Dendritic cell treated with granulocyte-macrophage colony-stimulating factor and Interleukin-4, amounts not matched to agents 40 ng/mL and 50 ng/mL, for 4 days (primary cell): ENCODE data around the gene SOSTDC1.
"Not testable (repeated sequence)": the region's sequence is repeated elsewhere in the genome, so short reads cannot be mapped to it uniquely, and the experiment has no call there.

Source experiments
- H3K27ac Mint-ChIP-seq: one replicate; pipeline ENCODE4 v1.8.0; 2022; ENCODE audit warnings: mild to moderate bottlenecking, mixed read lengths
- H3K27me3 Mint-ChIP-seq: one replicate; pipeline ENCODE4 v1.8.0; 2022; ENCODE audit warnings: mild to moderate bottlenecking, mixed read lengths
- H3K36me3 Mint-ChIP-seq: one replicate; pipeline ENCODE4 v1.8.0; 2022; ENCODE audit warnings: low read depth, mixed read lengths
- H3K4me1 Mint-ChIP-seq: one replicate; pipeline ENCODE4 v1.8.0; 2022; ENCODE audit warnings: low read depth, mixed read lengths
- H3K4me3 Mint-ChIP-seq: one replicate; pipeline ENCODE4 v1.8.0; 2022; ENCODE audit warnings: mild to moderate bottlenecking, moderate library complexity, mixed read lengths
- H3K9me3 Mint-ChIP-seq: one replicate; pipeline ENCODE4 v1.8.0; 2022; ENCODE audit warnings: mixed read lengths
- intact Hi-C: fragments of 100-400 bp; cut with micrococcal nuclease; formaldehyde crosslinking; loops from one replicate; pipeline ENCODE4 v1.15.0; 2022

The SOSTDC1 gene, protein sequence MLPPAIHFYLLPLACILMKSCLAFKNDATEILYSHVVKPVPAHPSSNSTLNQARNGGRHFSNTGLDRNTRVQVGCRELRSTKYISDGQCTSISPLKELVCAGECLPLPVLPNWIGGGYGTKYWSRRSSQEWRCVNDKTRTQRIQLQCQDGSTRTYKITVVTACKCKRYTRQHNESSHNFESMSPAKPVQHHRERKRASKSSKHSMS

DNA sequence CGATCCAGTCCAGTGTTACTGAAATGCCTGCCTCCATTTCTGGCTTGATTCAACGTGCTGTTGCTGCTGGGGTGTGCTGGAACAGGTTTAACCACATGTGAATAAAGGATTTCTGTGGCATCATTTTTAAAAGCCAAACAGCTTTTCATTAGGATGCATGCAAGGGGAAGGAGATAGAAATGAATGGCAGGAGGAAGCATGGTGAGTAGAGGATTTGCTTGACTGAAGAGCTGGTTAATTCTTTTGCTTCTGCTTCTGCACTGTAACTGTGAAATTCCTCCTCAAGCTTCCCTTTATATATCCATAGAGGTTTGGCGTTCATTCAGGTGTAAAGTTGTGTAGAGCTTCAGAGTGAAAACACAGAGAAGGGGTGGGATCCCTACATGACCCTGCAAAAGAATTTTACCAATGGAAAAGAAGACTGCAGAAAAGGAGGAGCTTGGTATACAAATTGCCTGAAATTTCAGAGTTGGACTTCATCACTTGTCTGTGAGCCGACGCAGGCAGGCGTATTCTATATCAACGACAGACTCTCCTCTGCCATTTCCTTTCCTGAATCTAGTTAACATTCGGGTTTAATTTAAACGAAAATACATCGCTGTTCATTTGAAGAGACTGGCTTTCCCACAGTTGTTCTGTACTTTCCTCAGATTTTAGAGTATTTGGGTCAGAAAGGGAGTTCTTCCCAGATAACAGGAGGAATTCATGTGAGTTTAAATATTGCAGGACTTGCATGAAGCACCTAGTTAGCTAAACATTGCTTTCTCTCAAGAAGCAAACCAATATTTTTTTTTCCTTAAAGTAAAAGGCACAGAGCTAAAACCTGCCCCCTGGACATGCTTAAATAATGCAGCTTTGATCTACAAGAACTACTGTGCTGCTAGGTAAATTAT is at the start of gene SOSTDC1:
Gene SOSTDC1, minus strand, starts transcription at position 270 of the 893 bp plus-strand sequence. Its CDS starts 70 bp downstream, at position 200.
- intact Hi-C loops = no loop called here
- no peaks in the 10 kb centered on the region for H3K9me3 Mint-ChIP-seq
- H3K4me3 Mint-ChIP-seq = no peak within 1 kb of the TSS
- no peaks in the 10 kb centered on the region for H3K36me3 Mint-ChIP-seq
- peaks cover 6% of the 10 kb centered on the region for H3K27me3 Mint-ChIP-seq
- no peak within 1 kb of the TSS for H3K27ac Mint-ChIP-seq
- no peaks in the 10 kb centered on the region for H3K4me1 Mint-ChIP-seq

DNA sequence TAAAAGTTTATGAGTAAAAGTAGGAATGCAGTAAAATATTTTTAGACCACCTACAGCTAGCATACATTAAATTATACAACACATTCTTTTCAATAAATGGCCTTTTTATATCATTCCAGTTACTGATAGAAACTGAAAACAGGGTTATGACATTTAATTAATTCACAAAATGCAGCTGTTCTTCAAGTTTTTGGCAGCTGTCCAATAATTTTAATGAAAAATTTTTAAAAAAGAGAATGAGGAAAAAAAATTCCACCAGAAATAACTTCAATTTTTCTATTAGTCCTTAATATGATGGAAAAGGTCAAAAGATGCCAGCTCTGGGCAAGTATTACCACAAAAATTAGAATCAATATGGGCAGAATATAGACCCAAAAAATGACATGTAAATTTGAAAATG is 49.2 kb upstream of the SOSTDC1 start:
- H3K27ac Mint-ChIP-seq = no peak overlapping the region
- H3K27me3 Mint-ChIP-seq = no peaks in the 10 kb centered on the region
- H3K36me3 Mint-ChIP-seq = no peaks in the 10 kb centered on the region
- no peak overlapping the region for H3K4me3 Mint-ChIP-seq
- no peaks in the 10 kb centered on the region for H3K4me1 Mint-ChIP-seq
- intact Hi-C loops = no loop called here
- no peaks in the 10 kb centered on the region for H3K9me3 Mint-ChIP-seq

DNA sequence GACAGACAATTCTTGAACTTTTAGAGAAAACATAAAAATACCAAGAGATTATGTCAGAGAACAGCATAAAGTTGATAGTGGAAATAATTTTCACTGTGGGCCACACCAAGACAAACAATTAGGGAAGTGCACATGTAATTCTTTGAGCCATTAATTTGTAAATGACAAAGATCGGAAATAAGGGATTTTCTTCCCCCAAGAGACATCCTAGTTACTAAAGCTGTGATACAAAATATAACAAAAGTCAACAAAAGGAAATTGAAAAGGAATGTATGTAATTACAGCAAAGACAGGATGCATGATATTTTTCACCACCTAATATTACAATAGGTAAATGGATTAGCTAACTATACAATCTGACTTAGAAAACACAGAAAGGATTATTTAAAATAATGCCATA is 48.7 kb upstream of the SOSTDC1 start:
- Mint-ChIP-seq H3K9me3 (no peaks in the 10 kb centered on the region), H3K36me3 (no peaks in the 10 kb centered on the region), H3K27me3 (no peaks in the 10 kb centered on the region), H3K4me3 (no peak overlapping the region), H3K27ac (no peak overlapping the region), H3K4me1 (no peaks in the 10 kb centered on the region)
- intact Hi-C loops = no loop called here

DNA sequence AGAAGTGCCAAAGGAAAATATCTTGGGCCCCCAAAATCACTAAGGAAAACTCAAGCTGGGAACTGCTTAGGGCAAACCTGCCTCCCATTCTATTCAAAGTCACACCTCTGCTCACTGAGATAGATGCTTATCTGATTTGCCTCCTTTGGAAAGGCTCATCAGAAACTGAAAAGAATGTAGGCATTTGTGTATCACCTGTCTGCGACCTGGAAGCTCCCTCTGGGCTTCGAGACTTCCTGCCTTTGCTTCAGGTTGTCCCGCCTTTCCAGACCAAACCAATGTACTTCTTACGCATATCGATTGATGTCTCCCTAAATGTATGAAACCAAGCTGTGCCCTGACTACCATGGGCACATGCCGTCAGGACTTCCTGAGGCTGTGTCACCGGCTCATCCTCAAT is 46.6 kb upstream of the SOSTDC1 start:
- no peak overlapping the region for H3K27ac Mint-ChIP-seq
- H3K9me3 Mint-ChIP-seq = no peaks in the 10 kb centered on the region
- intact Hi-C loops = no loop called here
- H3K36me3 Mint-ChIP-seq = no peaks in the 10 kb centered on the region
- no peaks in the 10 kb centered on the region for H3K27me3 Mint-ChIP-seq
- H3K4me3 Mint-ChIP-seq = no peak overlapping the region
- H3K4me1 Mint-ChIP-seq = no peaks in the 10 kb centered on the region

DNA sequence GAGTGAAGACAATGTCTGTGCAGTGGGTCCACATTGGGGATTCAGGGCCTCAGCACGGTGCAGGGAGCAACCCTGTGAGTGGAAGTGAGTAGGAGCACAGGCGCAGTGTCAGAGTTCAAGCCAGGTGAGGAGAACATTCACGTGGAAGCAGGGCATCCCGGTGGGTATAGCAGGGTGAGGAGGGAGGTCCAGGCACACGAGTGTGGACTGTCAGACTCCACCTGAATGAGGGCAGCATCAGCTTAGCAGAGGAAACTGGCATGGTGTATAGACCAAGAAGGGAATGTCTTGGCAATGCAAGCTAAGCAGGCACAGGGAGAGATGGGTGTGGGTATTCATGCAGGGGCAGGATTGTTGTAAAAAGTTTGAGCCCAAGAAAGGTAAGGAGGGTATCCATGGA is 45.8 kb upstream of the SOSTDC1 start:
- H3K27ac Mint-ChIP-seq = no peak overlapping the region
- H3K36me3 Mint-ChIP-seq = no peaks in the 10 kb centered on the region
- no peak overlapping the region for H3K4me3 Mint-ChIP-seq
- no peaks in the 10 kb centered on the region for H3K9me3 Mint-ChIP-seq
- no peaks in the 10 kb centered on the region for H3K4me1 Mint-ChIP-seq
- H3K27me3 Mint-ChIP-seq = no peaks in the 10 kb centered on the region
- intact Hi-C loops = no loop called here

DNA sequence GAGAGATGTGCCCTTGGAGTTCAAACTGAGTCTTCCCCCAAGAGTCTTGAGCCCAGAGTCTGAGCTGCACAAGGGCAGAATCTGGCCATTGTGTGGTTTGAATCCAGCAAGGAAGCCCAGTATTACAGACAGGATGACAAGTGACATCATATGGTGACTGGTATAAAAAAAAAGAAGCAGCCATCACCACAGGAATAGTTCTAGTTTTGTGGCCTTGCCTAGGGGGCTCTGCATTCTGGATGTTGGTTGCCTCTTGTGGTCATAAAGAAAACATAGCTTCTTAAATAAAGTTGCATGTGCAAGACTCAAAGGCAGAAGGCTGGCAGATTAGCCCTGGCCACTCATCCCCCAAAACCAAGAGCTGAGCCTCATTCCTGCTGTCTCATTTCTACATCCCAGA is 44.3 kb upstream of the SOSTDC1 start:
- H3K4me3 Mint-ChIP-seq = no peak overlapping the region

DNA sequence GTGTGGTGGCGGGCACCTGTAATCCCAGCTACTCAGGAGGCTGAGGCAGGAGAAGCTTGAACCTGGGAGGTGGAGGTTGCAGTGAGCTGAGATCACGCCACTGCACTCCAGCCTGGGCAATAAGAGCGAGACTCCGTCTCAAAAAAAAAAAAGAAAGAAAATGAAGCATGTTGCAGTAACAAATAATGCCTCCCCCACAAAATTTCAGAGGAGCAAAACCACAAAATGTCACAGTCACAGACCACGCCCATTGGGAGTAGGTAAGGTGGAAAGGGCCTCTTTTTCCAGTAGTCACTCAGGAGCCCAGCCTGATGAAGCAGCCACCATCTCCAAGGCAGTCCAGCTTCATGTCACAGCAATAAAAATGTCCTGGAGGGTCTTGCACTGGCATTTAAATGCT is 40.9 kb upstream of the SOSTDC1 start:
- intact Hi-C loops, H3K4me3 Mint-ChIP-seq, H3K9me3 Mint-ChIP-seq, H3K27ac Mint-ChIP-seq, H3K4me1 Mint-ChIP-seq, H3K27me3 Mint-ChIP-seq, H3K36me3 Mint-ChIP-seq: not testable (repeated sequence)

More for the DNA sequence above, 44.3 kb upstream of the SOSTDC1 start:
- no peak overlapping the region for H3K27ac Mint-ChIP-seq
- intact Hi-C loops = no loop called here
- no peaks in the 10 kb centered on the region for H3K4me1 Mint-ChIP-seq
- no peaks in the 10 kb centered on the region for H3K36me3 Mint-ChIP-seq
- no peaks in the 10 kb centered on the region for H3K9me3 Mint-ChIP-seq
- no peaks in the 10 kb centered on the region for H3K27me3 Mint-ChIP-seq

DNA sequence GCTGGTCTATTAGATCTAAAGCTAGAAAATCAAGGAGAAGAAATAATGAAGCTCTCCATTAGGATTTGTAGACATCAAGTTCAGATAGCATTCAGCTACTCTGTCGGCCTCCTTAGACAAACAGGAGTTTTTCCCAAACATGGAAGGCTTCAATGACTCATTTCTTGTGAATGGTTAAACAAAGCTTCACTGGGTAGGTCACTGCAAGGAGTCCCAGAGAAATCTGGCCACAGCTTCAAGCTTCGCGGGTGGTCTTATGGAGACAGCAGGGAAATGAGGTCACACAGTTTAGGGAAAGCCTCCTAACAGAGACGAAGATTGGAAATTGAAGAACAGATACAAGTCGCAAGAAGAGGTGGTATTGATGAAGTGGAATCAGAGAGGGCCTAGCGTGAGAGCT is 38.5 kb upstream of the SOSTDC1 start:
- no peaks in the 10 kb centered on the region for H3K36me3 Mint-ChIP-seq
- no peaks in the 10 kb centered on the region for H3K27me3 Mint-ChIP-seq
- intact Hi-C loops = no loop called here
- no peak overlapping the region for H3K27ac Mint-ChIP-seq
- no peaks in the 10 kb centered on the region for H3K4me1 Mint-ChIP-seq
- no peak overlapping the region for H3K4me3 Mint-ChIP-seq
- no peaks in the 10 kb centered on the region for H3K9me3 Mint-ChIP-seq

DNA sequence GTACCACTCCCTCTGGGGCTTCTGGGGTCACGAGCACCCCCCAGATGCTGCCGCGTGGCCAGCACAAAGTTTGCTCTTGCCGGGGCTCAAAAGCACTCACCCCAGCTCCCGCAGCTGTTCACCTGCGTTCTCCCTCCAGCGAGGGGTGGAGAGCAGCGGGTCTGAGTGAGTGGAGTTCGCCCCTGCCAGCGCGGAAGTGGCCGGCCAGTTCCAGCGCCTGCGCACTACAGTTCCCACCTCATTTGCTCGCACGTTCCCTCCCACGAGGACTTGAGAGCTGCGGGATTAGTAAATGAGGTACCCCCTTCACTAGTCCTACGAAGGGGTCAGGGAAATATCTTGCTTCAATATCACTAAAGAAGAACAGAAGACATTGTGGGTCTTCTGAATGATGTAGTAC is 36.8 kb upstream of the SOSTDC1 start:
- Mint-ChIP-seq H3K27ac (no peak overlapping the region), H3K9me3 (no peaks in the 10 kb centered on the region), H3K4me1 (no peaks in the 10 kb centered on the region), H3K4me3 (no peak overlapping the region), H3K27me3 (no peaks in the 10 kb centered on the region), H3K36me3 (no peaks in the 10 kb centered on the region)
- intact Hi-C loops = no loop called here

DNA sequence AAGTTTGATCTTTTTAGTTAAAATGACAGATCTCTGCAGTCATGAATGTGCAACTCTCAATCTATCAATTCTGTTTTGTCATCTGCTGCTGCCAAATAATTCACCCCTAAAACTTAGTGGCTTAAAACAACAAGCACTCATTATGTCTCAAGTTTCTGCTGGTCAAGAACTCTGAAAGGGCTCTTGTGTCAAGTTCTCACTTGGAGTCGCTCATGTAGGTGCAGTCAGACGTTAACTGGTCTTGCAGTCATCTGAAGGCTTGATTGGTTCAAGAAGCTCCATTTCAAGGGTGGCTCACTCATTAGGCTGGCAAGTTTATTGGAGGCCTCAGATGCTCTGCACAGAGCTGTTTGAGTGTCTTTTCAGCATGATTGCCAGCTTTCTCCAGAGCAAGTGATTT is 32.6 kb upstream of the SOSTDC1 start:
- no peak overlapping the region for H3K4me3 Mint-ChIP-seq
- H3K4me1 Mint-ChIP-seq = no peaks in the 10 kb centered on the region
- no peaks in the 10 kb centered on the region for H3K27me3 Mint-ChIP-seq
- no peaks in the 10 kb centered on the region for H3K9me3 Mint-ChIP-seq
- H3K36me3 Mint-ChIP-seq = no peaks in the 10 kb centered on the region
- no peak overlapping the region for H3K27ac Mint-ChIP-seq
- intact Hi-C loops = no loop called here

DNA sequence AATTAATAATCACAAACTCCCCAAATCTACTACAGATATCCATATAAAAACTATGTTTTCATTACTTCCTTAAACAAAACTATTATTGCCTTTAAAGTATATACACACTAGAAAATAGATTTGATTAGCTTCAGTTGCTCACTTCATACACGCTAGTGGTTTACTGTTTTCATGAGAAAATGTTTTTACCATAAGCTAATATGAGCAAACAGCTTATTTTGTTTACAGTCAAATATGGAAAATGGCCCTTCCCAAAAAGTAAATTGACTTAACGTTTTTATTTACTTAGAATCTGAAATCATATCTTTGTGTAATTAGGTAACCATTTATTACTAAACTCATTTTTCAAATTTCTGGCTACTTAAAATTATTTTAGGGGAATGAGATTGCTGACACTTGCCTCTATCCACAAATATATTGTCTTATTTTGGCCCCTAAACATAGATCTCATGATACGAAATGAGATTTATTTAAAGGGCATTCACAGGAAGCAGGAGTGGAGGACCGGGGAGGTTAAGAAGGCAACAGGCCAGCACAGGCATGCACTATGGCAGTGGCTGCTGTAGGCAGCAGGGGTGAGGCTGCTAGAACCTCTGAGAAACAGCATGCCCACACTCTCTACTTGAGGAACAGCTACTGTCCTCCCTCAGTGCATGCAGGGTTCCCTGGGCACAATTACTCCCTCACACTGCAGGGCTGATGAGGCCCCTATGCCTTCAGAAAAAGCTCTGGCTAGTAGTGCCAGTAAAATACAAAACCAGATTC is 29.6 kb upstream of the SOSTDC1 start:
- intact Hi-C loops = no loop called here
- Mint-ChIP-seq H3K27me3 (no peaks in the 10 kb centered on the region), H3K4me1 (no peaks in the 10 kb centered on the region), H3K36me3 (no peaks in the 10 kb centered on the region), H3K27ac (no peak overlapping the region), H3K9me3 (no peaks in the 10 kb centered on the region), H3K4me3 (no peak overlapping the region)

DNA sequence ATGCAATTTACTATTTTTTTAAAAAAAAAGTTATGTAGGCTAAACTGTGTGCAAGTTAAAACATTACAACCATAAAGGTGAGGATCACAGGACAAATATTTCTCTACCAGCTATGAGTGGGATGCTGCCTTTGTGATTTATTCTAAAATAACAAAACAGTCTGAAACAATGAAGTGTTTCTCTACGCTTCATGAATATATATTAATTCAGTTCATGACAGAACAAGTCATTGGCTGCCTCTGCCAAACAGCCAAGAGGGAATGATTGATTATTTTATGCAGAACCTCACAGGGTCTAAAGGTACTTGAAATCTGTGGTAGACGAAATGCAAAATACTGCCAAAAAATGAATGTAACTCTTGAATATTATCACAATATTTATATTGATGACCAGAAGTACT is 29.0 kb upstream of the SOSTDC1 start:
- intact Hi-C loops = no loop called here
- no peaks in the 10 kb centered on the region for H3K9me3 Mint-ChIP-seq
- H3K27ac Mint-ChIP-seq = no peak overlapping the region

DNA sequence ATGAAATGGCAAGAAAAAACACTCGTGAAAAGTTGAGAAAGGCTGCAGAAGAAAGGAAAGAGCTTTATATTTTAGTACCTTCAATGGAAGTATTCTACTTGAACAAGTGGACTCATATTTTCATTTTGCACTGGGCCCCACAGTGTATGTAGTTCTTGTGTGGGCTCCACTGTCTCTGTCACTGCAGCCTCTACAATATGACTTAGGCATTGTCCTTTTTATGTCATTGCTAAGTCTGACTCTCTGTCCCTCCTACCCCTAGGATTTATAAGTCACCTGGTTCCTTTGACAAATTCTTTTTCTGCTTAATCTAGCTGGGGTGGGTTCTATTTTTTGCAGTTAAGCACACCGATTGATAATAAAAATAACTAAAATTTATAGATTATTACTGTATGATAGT is 27.7 kb upstream of the SOSTDC1 start:
- Mint-ChIP-seq H3K27me3 (no peaks in the 10 kb centered on the region), H3K36me3 (no peaks in the 10 kb centered on the region), H3K9me3 (no peaks in the 10 kb centered on the region), H3K4me3 (no peak overlapping the region), H3K27ac (no peak overlapping the region), H3K4me1 (no peaks in the 10 kb centered on the region)
- intact Hi-C loops = no loop called here

More for the DNA sequence above, 29.0 kb upstream of the SOSTDC1 start:
- no peaks in the 10 kb centered on the region for H3K27me3 Mint-ChIP-seq
- no peaks in the 10 kb centered on the region for H3K36me3 Mint-ChIP-seq
- H3K4me3 Mint-ChIP-seq = no peak overlapping the region
- H3K4me1 Mint-ChIP-seq = no peaks in the 10 kb centered on the region

DNA sequence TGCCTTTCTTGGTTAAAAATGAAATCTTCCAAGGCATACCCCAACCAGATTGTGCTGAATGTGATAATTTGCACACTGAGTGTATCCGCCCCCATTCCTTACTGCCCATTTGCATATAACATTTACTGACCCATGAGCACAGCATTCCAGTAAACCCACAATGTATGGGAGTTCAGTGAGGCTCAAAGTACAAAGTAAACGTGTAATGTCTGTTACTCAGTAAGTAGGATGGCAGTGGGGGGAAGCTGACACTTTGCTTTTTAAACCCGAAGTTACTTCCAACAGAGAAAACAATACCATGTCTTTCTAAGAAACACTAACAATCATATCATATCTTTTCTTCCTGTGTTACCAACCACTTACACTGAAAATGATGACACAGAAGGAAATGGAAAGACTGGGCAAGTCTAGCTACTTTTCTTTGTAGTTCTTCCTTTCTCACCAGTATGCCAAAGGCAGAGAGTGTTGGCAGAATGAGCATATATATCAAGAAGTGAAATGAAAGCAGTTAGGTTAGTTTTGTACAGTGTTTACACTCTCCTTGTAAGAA is 27.1 kb upstream of the SOSTDC1 start:
- Mint-ChIP-seq H3K36me3 (no peaks in the 10 kb centered on the region), H3K4me1 (no peaks in the 10 kb centered on the region), H3K4me3 (no peak overlapping the region), H3K9me3 (no peaks in the 10 kb centered on the region), H3K27ac (no peak overlapping the region), H3K27me3 (no peaks in the 10 kb centered on the region)
- intact Hi-C loops = no loop called here
